H9 (cell line): ENCODE results near the gene ATP7B. TPM values are rescaled to one million over a fixed set of nuclear protein-coding genes. Genes with fewer than 3 reads are reported as not detected.

Experiments
- DNase-seq: peaks from one replicate; pipeline ENCODE4 v3.0.0-alpha.2; 2017
- H2AFZ ChIP-seq: one replicate; pipeline ENCODE4 v1.6.1; 2013; ENCODE audit warnings: mild to moderate bottlenecking, low read length, control low read depth, moderate library complexity
- H2AK5ac ChIP-seq: 2 replicates; pipeline ENCODE4 v1.6.1; 2013; ENCODE audit warnings: low read length, control low read depth, mixed read lengths; ENCODE audit not compliant: insufficient read length
- H2BK120ac ChIP-seq: one replicate; pipeline ENCODE4 v1.6.1; 2013; ENCODE audit warnings: low read depth, mild to moderate bottlenecking, low read length, control low read depth, inconsistent platforms; ENCODE audit not compliant: poor library complexity, severe bottlenecking
- H2BK12ac ChIP-seq: 2 replicates; pipeline ENCODE4 v1.6.1; 2013; ENCODE audit warnings: low read length, control low read depth, mixed read lengths, low read depth; ENCODE audit not compliant: insufficient read length
- H2BK15ac ChIP-seq: 2 replicates; pipeline ENCODE4 v1.6.1; 2013; ENCODE audit warnings: low read depth, low read length, control low read depth
- H2BK20ac ChIP-seq: one replicate; pipeline ENCODE4 v1.6.1; 2013; ENCODE audit warnings: low read depth, mild to moderate bottlenecking, low read length, control low read depth, inconsistent platforms; ENCODE audit not compliant: poor library complexity, severe bottlenecking
- H2BK5ac ChIP-seq: 2 replicates; pipeline ENCODE4 v1.6.1; 2013; ENCODE audit warnings: low read length, control low read depth, mixed read lengths; ENCODE audit not compliant: insufficient read length
- H3K14ac ChIP-seq: 2 replicates; pipeline ENCODE4 v1.6.1; 2013; ENCODE audit warnings: low read length, control low read depth; ENCODE audit not compliant: insufficient read depth
- H3K18ac ChIP-seq: 2 replicates; pipeline ENCODE4 v1.6.1; 2013; ENCODE audit warnings: low read depth, mild to moderate bottlenecking, mixed read lengths, low read length, control low read depth; ENCODE audit not compliant: insufficient read length
- H3K23ac ChIP-seq: 2 replicates; pipeline ENCODE4 v1.6.1; 2013; ENCODE audit warnings: low read length, control low read depth, mixed read lengths, low read depth; ENCODE audit not compliant: insufficient read length
- H3K23me2 ChIP-seq: 2 replicates; pipeline ENCODE4 v1.6.1; 2013; ENCODE audit warnings: low read depth, mild to moderate bottlenecking, mixed read lengths, low read length, control low read depth; ENCODE audit not compliant: insufficient read length, poor library complexity, severe bottlenecking
- H3K27ac ChIP-seq: 2 replicates; pipeline ENCODE4 v1.5.1; 2013; ENCODE audit warnings: low read length, control low read depth, mixed read lengths, low read depth; ENCODE audit not compliant: insufficient read length
- H3K27me3 ChIP-seq: 2 replicates; pipeline ENCODE4 v1.6.1; 2013; ENCODE audit warnings: low read length, control low read depth, inconsistent platforms; ENCODE audit not compliant: insufficient read depth
- H3K4ac ChIP-seq: 2 replicates; pipeline ENCODE4 v1.6.1; 2013; ENCODE audit warnings: low read depth, mild to moderate bottlenecking, control low read depth, inconsistent platforms, low read length, moderate library complexity
- H3K4me1 ChIP-seq: 2 replicates; pipeline ENCODE4 v1.6.1; 2013; ENCODE audit warnings: low read length, control low read depth, inconsistent platforms; ENCODE audit not compliant: insufficient read depth
- H3K4me2 ChIP-seq: 2 replicates; pipeline ENCODE4 v1.6.1; 2013; ENCODE audit warnings: low read length, control low read depth, mixed read lengths; ENCODE audit not compliant: insufficient read length, insufficient read depth
- H3K56ac ChIP-seq: 2 replicates; pipeline ENCODE4 v1.6.1; 2013; ENCODE audit warnings: low read depth, mild to moderate bottlenecking, mixed read lengths, low read length, control low read depth; ENCODE audit not compliant: insufficient read length
- H3K79me1 ChIP-seq: 2 replicates; pipeline ENCODE4 v1.6.1; 2013; ENCODE audit warnings: low read depth, mild to moderate bottlenecking, moderate library complexity, low read length, control low read depth, inconsistent platforms; ENCODE audit not compliant: insufficient read depth, poor library complexity, severe bottlenecking
- H3K79me2 ChIP-seq: 2 replicates; pipeline ENCODE4 v1.6.1; 2013; ENCODE audit warnings: low read length, control low read depth, inconsistent platforms; ENCODE audit not compliant: insufficient read depth
- H3K9ac ChIP-seq: 2 replicates; pipeline ENCODE4 v1.6.1; 2013; ENCODE audit warnings: low read length, control low read depth, mixed read lengths; ENCODE audit not compliant: insufficient read length; ENCODE audit errors: extremely low read depth
- H3K9me3 ChIP-seq: one replicate; pipeline ENCODE4 v1.6.1; 2013; ENCODE audit warnings: low read depth, low read length, inconsistent platforms; ENCODE audit not compliant: control insufficient read depth
- H3T11ph ChIP-seq: one replicate; pipeline ENCODE4 v1.6.1; 2013; ENCODE audit warnings: mild to moderate bottlenecking, low read length, control low read depth, inconsistent platforms
- H4K20me1 ChIP-seq: one replicate; pipeline ENCODE4 v1.6.1; 2013; ENCODE audit not compliant: control insufficient read depth, insufficient read length, insufficient read depth
- H4K5ac ChIP-seq: 2 replicates; pipeline ENCODE4 v1.6.1; 2013; ENCODE audit warnings: low read depth, mild to moderate bottlenecking, mixed read lengths, low read length, control low read depth; ENCODE audit not compliant: insufficient read length
- H4K8ac ChIP-seq: replicated peaks from 2 replicates; pipeline ENCODE4 v1.6.1; 2013; ENCODE audit warnings: low read length, control low read depth, mixed read lengths, low read depth; ENCODE audit not compliant: insufficient read length
- H4K91ac ChIP-seq: 2 replicates; pipeline ENCODE4 v1.6.1; 2013; ENCODE audit warnings: low read depth, mild to moderate bottlenecking, moderate library complexity, mixed read lengths, low read length, control low read depth; ENCODE audit not compliant: insufficient read length
- H3K27ac Mint-ChIP-seq, 3 experiments: 2 replicates in 2 of 3; 3 replicates in 1 of 3; pipeline ENCODE4 v1.8.0; 2020 to 2021; ENCODE audit warnings: mixed read lengths in 3 of 3, mild to moderate bottlenecking in 1 of 3, moderate library complexity in 1 of 3
- H3K27me3 Mint-ChIP-seq: 2 replicates; pipeline ENCODE4 v1.8.0; 2021; ENCODE audit warnings: low read depth, mild to moderate bottlenecking, moderate library complexity, mixed read lengths
- H3K36me3 Mint-ChIP-seq, 3 experiments: 2 replicates in 2 of 3; 3 replicates in 1 of 3; pipeline ENCODE4 v1.8.0; 2020 to 2021; ENCODE audit warnings: low read depth in 3 of 3, mixed read lengths in 3 of 3; ENCODE audit not compliant: insufficient read depth in 1 of 3
- H3K4me1 Mint-ChIP-seq, 2 experiments: 2 replicates each; pipeline ENCODE4 v1.8.0; 2020; ENCODE audit warnings: mixed read lengths in 2 of 2
- H3K4me3 Mint-ChIP-seq, 2 experiments: 2 replicates in 1 of 2; 3 replicates in 1 of 2; pipeline ENCODE4 v1.8.0; 2020 to 2021; ENCODE audit warnings: mild to moderate bottlenecking in 2 of 2, mixed read lengths in 2 of 2, moderate library complexity in 1 of 2
- H3K9me3 Mint-ChIP-seq, 2 experiments: 2 replicates in 1 of 2; 3 replicates in 1 of 2; pipeline ENCODE4 v1.8.0; 2020; ENCODE audit warnings: mild to moderate bottlenecking in 2 of 2, mixed read lengths in 2 of 2, moderate library complexity in 1 of 2
- CTCF ChIP-seq: fragments of 200-600 bp; sonication (generic); conservative IDR thresholded peaks from 3 replicates; pipeline ENCODE4 v1.8.0; 2021; ENCODE audit warnings: antibody characterized with exemption, mild to moderate bottlenecking
- WGBS: extraction: QIAGEN DNeasy Blood & Tissue Kit; methylation state at CpG from one replicate; pipeline ENCODE4 v1.1.7; 2013; ENCODE audit warnings: missing lambda C conversion rate, low lambda C conversion rate, mixed read lengths; ENCODE audit not compliant: insufficient read length; ENCODE audit errors: extremely low coverage; 5-methylcytosine and 5-hydroxymethylcytosine counted together
- total RNA-seq: library from RNA; stranded (reverse); gene quantifications from 2 replicates; pipeline ENCODE4 v1.2.1, GENCODE V29; 2021

Gene ATP7B
- total RNA-seq, 1 experiment from 2014 or later: 5.8 TPM

DNA sequence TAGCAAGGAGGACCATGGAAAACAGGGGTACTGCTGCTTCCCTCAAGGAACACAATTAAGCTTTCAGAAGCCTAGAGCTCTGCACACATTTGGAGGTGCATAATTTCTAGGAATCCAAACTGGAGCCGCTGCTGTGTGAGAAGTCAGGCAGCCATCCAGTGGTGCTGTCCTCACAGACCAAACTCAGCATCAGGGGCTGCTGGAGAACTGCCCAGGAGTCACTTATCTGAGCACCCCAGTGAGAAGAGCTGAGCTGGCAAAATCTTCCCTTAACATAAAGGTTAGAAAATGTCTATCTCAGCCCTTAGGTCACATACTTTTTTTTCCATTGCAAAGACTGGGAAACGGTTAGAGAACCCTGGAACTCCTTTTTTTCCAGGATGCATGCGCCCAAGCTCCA lies 72.8 kb downstream of the ATP7B start:
- Histone ChIP-seq H3K79me1 (no peaks in the 10 kb centered on the region), H3K14ac (no peak overlapping the region), H3K23me2 (no peaks in the 10 kb centered on the region), H3K79me2 (no peaks in the 10 kb centered on the region), H2BK20ac (no peak overlapping the region), H2AFZ (no peak overlapping the region), H4K5ac (no peak overlapping the region), H3K56ac (no peak overlapping the region), H3K4me1 (no peaks in the 10 kb centered on the region), H3K4ac (no peak overlapping the region), H2BK120ac (no peak overlapping the region), H3K9me3 (no peaks in the 10 kb centered on the region), H3K23ac (no peak overlapping the region), H2BK12ac (no peak overlapping the region), H4K8ac (no peak overlapping the region), H2AK5ac (no peak overlapping the region), H3K27me3 (no peaks in the 10 kb centered on the region), H2BK15ac (no peak overlapping the region), H3K9ac (no peak overlapping the region), H4K20me1 (no peaks in the 10 kb centered on the region), H4K91ac (no peak overlapping the region), H2BK5ac (no peak overlapping the region), H3T11ph (no peak overlapping the region), H3K4me2 (no peak overlapping the region), H3K18ac (no peak overlapping the region), H3K27ac (no peak overlapping the region)
- Mint-ChIP-seq H3K27me3 (no peaks in the 10 kb centered on the region), H3K9me3 (no peaks in the 10 kb centered on the region), H3K4me3 (no peak overlapping the region), H3K4me1 (peaks cover 2 to 4% of the 10 kb centered on the region in 2 experiments), H3K36me3 (peaks cover 0 to 2% (median 2%) of the 10 kb centered on the region in 3 experiments; a peak in 4 of 7 replicates), H3K27ac (no peak overlapping the region)
- WGBS: no CpG with 5 or more reads among the region's 3 CpGs
- no peak for DNase-seq
- TF ChIP-seq CTCF: no peak
